ENCODE results near the gene OR52I2.

Gene OR52I2

GRCh38 chr11:4581443-4581842 is at the start of gene OR52I2:
Gene OR52I2 (plus strand): TSS chr11:4581743.
- DNase-seq (ENCODE audit: low read depth in 3 of 3) = no peak

DNA sequence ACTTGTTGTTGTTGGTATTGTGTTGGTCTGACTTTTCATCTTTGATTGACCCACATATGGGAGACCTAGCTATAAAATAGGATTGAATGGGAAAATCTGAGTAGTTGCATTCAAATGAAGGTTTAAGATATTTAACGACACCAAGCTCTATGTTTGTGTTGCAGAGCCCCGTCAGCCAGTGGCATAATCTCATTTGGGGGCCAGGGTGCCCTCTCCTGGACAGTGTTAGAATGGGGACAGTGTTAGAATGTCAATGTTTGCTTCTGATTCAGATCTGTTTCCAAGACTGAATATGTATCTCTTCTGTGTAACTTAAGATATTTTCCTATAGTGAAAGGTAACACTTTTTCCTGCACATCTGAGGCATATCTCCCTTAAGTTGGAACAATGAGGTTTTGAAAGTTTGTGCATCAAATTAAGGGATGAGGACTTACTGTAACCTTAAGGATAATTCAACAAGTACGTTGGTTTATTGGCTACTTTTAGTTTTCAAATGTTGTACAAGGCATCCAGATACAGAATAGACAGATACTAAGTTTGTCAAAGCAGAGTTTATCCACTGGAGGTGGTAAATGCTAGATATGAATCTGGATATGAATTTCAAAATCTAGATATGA is 41.8 kb upstream of the OR52I2 start:
- peak; percentile 10 to 12 (median 10) for DNase-seq (ENCODE audit: low read depth in 3 of 3)

DNA sequence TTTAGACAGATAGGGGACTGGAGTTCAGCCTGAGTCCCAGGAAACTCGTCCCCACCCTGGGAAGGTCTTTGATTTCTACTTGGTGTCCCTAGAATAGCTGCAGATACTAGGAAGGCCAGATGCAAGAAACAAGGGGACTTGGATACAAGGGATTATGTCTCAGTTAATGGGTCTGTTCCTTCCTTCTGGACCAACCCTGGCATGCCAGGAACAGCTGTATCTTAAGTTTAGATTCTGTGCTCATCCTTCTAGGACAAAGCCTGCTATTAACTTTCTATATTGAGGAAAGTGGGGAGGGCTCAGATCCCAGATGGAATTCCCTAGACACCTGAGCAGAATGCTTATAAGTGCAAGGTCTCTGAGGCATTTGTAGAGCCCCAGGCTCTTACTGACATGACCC is 40.5 kb upstream of the OR52I2 start:
- no peak for DNase-seq (ENCODE audit: low read depth in 3 of 3)

DNA sequence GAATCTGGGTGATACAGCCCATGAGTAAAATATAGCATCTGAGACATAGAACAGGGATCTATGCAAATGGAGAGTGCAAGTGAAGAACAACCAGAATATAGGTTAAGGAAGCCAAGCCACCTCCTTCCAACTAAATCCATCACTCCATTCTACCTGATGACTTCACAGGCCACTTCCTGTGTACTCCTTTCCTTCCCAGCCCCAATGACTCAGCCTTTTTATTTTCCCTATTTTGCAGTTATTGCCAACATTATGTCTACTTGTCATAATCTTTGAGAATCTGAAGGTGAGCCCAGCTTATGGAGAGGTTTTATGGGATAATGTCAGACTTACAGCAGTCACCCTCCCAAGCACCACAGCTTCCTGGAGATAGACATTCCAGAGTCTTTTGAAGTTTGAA is 38.0 kb upstream of the OR52I2 start:
- no peak for DNase-seq (ENCODE audit: low read depth in 3 of 3)

DNA sequence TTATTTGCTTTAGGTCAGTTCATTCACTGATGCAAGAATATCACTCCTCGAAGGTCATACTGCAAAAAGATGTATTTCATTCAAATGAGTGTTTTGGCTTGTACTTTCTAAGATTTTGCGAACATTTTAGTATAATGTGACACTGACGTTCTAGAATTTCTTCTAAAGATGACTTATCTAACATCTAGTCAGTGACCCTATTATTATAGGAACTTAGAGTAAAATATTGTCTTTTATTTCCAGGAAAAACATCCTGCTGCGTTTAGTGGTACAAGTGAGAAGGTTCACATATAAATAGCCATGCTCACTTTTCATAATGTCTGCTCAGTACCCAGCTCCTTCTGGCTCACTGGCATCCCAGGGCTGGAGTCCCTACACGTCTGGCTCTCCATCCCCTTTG is 36.7 kb upstream of the OR52I2 start, which contains the start of gene OR52M1:
TSS of gene OR52M1 (plus strand) at position 301 of the 400 bp plus-strand sequence. CDS start at position 301, 0 bp downstream.
- DNase-seq (ENCODE audit: low read depth in 3 of 3) = no peak

GRCh38 chr11:4546878-4547277 is 34.7 kb upstream of the OR52I2 start:
- DNase-seq (ENCODE audit: low read depth in 3 of 3) = no peak

DNA sequence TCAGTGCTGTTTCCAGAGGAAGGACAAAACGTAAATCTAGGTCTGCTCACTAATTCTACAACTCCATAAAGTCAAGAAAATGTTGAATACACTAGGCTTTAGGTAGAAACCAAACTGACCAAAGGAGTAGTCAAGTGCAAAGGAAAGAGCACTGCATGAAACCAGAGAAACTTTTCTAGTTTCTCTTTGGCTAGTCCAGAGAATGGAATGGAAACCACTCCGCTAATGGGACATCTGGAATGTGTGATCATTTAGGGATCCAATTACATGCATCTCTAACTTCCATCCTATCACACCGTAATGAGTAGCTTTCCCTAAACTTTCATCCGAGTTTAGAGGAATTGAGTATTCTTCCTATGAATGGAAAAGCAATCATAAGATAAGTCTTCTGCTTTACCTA is 34.1 kb upstream of the OR52I2 start:
- no peak for DNase-seq (ENCODE audit: low read depth in 3 of 3)

DNA sequence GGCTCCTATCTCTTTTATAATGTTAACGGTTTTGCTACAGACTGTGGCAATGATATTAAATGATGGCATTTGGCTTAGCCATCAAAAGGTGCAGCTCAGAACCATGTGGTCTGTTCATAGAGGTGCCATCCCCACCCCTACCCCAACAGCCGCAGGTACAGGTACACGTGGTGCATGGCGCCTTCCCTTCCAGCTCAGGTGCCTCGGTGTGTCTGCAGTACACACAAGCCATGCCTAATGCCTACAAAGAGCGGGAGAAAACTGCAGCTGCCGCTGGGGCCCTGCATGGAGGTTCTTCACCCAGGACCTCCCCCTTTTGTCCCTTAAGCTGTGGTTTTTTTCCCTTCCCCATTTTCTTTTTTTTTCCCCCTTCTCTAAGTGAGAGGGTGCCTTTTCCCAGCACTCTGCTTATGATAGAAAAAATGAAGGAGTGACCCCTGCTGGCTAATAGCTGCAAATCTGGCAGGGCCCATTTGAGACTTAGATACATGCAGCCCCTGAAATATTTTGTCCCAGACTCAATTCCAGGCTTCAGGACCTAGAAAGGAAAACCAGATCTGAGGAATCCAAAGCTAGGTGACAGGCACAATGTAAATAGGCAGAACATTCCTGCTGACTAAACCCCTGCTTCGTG is 30.1 kb upstream of the OR52I2 start:
- no peak for DNase-seq (ENCODE audit: low read depth in 3 of 3)

DNA sequence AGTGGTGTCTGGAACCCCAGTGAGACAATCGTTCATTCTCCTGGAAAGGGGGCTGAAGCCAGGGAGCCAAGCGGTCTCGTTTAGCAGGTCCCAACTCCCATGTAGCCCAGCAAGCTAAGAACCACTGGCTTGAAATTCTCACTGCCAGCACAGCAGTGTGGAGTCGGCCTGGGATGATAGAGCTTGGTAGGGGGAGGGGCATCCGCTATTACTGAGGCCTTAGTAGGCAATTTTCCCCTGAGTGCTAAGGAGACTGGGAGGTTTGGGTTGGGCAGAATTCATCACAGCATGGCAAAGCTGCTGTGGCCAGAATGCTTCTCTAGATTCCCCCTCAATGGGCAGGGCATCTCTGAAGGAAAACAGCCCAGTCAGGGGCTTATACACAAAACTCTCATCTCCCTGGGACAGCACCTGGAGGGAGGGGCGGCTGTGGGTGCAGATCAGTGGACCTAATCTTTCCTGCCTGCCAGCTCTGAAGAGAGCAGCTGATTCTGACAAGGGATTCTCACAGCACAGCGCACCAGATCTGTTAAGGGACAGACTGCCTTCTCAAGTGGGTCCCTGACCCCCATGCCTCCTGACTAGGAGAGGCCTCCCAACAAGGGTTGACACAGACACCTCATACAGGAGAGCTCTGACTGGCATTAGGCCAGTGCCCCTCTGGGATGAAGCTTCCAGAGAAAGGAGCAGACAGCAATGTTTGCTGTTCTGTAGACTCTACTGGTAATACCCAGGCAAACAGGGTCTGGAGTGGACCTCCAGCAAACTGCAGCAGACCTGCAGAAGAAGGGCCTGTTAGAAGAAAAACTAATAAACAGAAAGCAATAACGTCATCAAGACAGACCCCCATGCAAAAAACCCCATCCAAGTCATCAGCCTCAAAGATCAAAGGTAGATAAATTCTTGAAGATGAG is 21.8 kb upstream of the OR52I2 start:
- DNase-seq (ENCODE audit: low read depth in 3 of 3) = no peak

DNA sequence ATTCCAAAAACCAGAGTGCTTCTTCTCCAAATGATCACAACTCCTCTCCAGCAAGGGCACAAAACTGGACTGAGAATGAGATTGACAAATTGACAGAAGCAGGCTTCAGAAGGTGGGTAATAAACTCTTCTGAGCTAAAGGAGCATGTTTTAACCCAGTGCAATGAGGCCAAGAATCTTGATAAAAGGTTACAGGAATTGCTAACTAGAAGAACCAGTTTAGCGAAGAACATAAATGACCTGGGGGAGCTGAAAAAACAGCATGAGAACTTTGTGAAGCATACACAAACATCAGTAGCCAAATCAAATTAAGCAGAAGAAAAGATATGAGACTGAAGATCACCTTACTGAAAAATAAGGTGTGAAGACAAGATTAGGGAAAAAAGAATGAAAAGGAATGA is 21.1 kb upstream of the OR52I2 start:
- no peak for DNase-seq (ENCODE audit: low read depth in 3 of 3)

DNA sequence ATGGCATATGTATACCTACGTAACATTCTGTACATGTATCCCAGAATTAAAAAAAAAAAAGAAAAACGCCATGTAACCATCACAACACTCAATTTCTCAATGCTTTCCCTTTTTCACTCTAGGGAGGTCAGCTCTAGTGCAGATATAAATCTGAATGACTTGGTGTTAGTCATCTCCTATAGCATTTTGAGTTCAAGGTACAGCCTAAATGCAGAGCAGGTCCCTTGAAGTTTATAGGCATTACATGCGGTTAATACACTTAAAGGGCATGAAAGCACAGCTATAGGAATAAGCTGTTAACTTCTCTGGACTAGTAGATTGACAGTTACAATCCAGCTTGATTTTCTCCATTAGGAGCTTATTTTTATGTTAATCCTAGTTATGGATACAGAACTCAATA is 16.2 kb upstream of the OR52I2 start:
- no peak for DNase-seq (ENCODE audit: low read depth in 3 of 3)

DNA sequence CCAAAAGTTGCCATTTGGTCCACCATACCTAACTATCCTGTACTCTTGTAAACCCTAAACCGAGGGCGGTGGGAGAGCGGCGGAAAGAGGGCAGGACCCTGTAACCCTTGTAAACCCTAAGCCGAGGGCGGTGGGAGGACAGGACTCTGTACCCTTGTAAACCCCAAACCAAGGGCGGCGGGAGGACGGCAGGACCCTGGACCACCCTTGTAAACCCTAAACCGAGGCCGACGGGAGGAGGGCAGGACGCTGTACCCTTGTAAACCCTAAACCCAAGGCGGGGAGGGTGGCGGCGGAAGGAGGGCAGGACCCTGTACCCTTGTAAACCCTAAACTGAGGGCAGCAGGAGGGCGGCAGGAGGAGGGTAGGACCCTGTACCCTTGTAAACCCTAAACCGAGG is 12.5 kb upstream of the OR52I2 start:
- no peak for DNase-seq (ENCODE audit: low read depth in 3 of 3)

DNA sequence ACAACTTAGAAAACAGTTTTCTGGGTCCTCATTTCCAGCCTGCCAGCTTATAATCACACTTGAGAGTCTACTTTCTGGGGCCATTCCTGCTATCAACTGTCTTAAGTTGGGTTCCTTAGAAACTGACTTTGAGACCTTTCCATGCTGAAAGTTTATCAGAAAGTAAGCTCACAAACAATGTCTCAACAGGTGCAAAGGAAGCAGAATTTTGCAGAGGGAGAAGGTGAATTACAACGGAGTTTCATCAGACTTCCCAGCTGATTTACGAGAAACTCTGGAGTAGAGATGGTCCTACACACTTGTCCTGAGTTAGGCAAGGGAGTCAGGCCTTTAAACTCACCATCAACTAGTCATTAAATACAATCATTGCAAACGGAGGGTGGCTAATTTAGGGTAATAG is 4.7 kb upstream of the OR52I2 start:
- no peak for DNase-seq (ENCODE audit: low read depth in 3 of 3)

GRCh38 chr11:4577761-4578160 is 3.8 kb upstream of the OR52I2 start:
- no peak for DNase-seq (ENCODE audit: low read depth in 3 of 3)

DNA sequence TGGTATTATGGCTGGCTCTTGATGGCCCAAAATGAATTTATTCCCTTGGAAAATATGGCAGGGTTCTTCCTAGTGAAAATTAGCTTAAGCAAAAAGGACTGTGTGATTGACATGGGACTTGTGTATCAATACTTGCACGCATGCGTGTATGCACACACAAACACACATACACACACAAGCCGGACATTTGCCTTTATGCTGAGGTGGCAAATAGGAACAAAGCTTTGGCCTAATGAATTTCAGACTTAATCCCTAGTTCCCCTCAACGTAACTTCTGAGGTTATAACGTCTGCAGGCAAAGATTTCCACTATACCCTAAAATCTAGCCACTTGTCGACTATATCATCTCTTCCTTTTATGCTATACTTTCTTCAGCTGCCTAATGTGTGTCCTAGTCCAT is 2.9 kb upstream of the OR52I2 start:
- no peak for DNase-seq (ENCODE audit: low read depth in 3 of 3)

DNA sequence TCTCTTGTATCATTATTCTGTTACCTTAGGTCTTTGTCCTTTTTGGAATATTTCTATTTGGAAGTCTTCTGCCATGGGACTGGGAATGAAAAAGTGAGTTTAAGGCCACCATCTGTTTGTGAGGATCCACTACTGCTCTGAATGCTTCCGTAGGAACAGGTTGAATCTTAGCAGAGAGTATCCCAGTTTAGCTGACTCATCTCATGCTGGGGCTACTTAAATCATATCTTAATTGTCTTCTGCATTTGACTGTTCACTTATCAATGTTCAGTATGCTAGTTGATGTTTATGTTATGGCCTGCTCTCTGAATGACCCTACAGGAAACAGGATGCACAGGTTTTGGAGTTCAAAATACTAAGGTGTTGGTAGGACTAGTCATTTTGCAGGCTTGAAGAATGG is 1.4 kb upstream of the OR52I2 start:
- DNase-seq (ENCODE audit: low read depth in 3 of 3) = no peak

DNA sequence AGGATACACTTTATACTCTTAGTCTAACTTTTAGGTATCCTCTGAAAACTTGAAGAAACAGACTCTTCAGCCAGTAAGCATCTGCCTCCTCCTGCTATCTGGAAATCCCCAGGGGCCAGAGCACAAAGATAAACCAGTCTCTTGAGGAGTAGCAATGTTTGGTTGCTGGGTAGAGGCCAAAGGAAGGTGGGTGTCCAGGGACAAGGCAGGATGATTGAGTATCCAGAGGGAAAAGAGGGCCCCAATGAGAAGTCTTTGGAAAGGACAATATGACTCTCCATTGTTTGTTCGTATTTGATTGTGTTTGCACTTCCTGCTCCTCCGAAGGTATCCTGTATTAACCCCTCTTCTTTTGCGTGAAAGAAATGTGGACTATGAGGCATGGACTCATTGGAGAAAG is 7.5 kb downstream of the OR52I2 start:
- DNase-seq (ENCODE audit: low read depth in 3 of 3) = no peak

DNA sequence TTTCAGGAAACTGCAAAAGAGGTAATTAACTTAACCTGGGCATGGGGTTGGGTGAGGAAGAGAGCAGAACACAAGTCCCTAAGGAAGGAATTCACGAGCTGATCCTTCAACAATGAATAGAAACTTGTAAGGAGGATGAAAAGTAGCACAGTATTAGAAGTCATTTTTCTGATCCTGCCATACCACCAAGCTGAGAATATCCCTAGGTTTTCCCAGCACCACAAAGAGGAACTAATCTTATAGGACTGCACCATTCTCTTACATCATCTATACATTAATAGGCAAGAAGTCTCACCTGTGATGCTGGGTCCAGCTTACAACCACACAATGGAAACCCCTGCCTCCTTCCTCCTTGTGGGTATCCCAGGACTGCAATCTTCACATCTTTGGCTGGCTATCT is 12.2 kb downstream of the OR52I2 start, which contains the start of gene OR52I1:
TSS of gene OR52I1 (plus strand) at position 301 of the 400 bp plus-strand sequence. CDS start at position 301, 0 bp downstream.
- no peak for DNase-seq (ENCODE audit: low read depth in 3 of 3)

GRCh38 chr11:4605057-4605456 is 23.5 kb downstream of the OR52I2 start:
- DNase-seq (ENCODE audit: low read depth in 3 of 3) = no peak

DNA sequence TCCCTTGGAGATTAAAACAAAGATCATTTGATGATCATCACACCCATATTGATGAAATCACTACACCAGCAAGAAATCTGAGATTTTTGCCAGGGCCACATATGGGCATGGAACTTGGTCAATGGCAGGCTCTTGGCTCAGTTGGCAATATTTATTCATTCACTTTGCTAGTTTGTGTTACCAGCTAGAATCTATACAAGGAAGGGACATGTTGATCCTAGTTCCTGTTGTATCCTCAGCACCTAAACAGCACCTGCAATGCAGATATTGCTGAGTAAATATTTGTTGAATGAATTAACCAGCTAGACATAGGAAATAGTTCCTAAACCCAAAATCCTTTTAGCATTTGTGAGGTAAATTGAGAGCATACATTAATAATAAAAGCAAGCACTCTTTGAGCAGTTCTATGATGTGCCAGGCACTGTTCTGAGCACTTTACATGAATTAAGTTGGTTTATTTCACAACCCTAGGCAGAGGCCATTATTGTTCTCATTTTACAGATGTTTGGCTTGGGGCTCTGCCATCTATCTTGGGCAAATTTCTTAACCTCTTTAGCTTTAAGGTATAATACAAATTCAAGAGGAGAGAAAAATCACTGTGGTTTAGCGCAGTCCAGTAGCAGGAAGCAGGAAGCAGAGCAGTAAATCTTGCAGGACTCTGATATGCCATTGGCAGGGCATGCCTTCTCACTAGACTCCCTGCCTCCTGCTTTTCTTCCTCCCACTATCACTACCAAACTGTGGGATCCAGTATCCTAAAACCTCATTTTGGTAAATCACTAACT is 24.9 kb downstream of the OR52I2 start:
- no peak for DNase-seq (ENCODE audit: low read depth in 3 of 3)

DNA sequence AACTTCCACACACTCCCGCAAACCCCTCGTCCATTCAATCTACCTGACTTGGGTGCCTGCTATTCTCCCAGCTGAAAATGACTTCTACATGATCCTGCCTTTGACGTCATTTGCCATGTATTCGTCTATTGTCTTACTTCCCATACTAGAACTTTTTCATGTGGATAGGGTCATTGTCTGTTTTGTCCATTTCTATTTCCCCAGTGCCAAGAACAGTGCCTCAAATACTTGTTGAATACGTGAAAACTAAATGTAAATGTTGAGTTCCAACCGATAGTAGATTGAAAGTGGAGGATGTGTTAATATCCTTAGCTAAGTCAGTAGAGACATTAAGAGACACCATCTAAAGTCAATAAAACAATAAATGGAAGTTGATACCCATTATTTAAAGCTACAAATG is 25.6 kb downstream of the OR52I2 start:
- DNase-seq (ENCODE audit: low read depth in 3 of 3) = no peak
